ENCODE data around the gene ADGRA1.

DNA sequence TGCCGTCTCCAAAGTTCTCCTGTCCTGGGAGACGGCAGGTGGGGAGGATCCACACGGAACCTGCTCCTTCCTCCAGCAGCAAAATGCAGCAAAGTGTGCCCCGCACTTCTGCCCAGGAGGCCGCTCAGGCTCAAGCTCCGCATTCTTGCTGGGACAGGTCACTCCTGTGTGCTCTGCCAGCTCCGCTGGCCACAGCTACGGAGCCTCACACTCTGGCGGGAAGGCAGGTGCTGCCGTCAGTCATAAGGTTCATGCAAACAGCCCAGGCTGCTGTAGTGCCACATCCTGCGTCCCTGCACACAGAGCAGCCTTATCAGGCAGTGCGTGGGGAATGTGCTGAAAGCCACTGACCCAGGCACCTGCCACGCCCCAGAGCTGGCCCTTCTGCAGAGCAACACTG, 22.4 kb downstream of the ADGRA1 start:
- TF ChIP-seq, protein P1, sequence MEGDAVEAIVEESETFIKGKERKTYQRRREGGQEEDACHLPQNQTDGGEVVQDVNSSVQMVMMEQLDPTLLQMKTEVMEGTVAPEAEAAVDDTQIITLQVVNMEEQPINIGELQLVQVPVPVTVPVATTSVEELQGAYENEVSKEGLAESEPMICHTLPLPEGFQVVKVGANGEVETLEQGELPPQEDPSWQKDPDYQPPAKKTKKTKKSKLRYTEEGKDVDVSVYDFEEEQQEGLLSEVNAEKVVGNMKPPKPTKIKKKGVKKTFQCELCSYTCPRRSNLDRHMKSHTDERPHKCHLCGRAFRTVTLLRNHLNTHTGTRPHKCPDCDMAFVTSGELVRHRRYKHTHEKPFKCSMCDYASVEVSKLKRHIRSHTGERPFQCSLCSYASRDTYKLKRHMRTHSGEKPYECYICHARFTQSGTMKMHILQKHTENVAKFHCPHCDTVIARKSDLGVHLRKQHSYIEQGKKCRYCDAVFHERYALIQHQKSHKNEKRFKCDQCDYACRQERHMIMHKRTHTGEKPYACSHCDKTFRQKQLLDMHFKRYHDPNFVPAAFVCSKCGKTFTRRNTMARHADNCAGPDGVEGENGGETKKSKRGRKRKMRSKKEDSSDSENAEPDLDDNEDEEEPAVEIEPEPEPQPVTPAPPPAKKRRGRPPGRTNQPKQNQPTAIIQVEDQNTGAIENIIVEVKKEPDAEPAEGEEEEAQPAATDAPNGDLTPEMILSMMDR (IDR thresholded peaks at IDR 0.05; ENCODE audit: extremely low read depth in 1 of 2, insufficient read depth in 1 of 2, low read depth in 1 of 2, low read length in 2 of 2): no peak
- no peak for TF ChIP-seq MYC (IDR thresholded peaks at IDR 0.05; ENCODE audit: low read depth, low read length)
- TF ChIP-seq POLR2AphosphoS5 (IDR thresholded peaks at IDR 0.05; ENCODE audit: insufficient read depth, low read depth, low read length): no peak
- no peak for TF ChIP-seq JUN (IDR thresholded peaks at IDR 0.05; ENCODE audit: borderline replicate concordance, insufficient read depth, insufficient read length, low read depth)
- no peak for TF ChIP-seq MAX (IDR thresholded peaks at IDR 0.05; ENCODE audit: insufficient read depth, insufficient read length)
